Panc1 (cell line): ENCODE results near the gene KLF6. TPM values are rescaled to one million over a fixed set of nuclear protein-coding genes. Genes with fewer than 3 reads are reported as not detected.

Experiments
- ATAC-seq: fragments of 200-7000 bp; cut with Tn5 transposase; 2 replicates; pipeline ENCODE4 v1.9.1; 2020; ENCODE audit warnings: mild to moderate bottlenecking, moderate library complexity
- BruUV-seq: library from RNA; stranded (reverse); fragments of 400-500 nt; replicated peaks from 2 replicates; lab custom pipeline; 2021; lab: Mats Ljungman, UMichigan
- CTCF ChIA-PET: fragments of 300-600 bp; sonication (Branson Sonifier 250); formaldehyde crosslinking; loops from one replicate; lab custom pipeline; 2022; ENCODE audit warnings: antibody characterized with exemption; lab: Charles Lee
- POLR2A ChIA-PET: fragments of 300-600 bp; sonication (Branson Sonifier 250); formaldehyde crosslinking; loops from one replicate; lab custom pipeline; 2022; ENCODE audit warnings: antibody characterized with exemption; lab: Charles Lee
- DNase-seq: peaks from one replicate; pipeline ENCODE4 v3.0.0-alpha.2; 2010; ENCODE audit warnings: low read depth, low spot score
- H3K27ac ChIP-seq: 2 replicates; pipeline ENCODE4 v1.5.1; 2011; ENCODE audit warnings: mild to moderate bottlenecking, low read length, inconsistent platforms
- H3K27me3 ChIP-seq: fragments of 200-500 bp; sonication (Bioruptor generic); 2 replicates; pipeline ENCODE4 v1.6.0; 2014; ENCODE audit warnings: low read length, inconsistent platforms; ENCODE audit not compliant: control insufficient read depth, insufficient read depth
- H3K36me3 ChIP-seq: fragments of 200-500 bp; sonication (Bioruptor generic); 2 replicates; pipeline ENCODE4 v1.5.1; 2014; ENCODE audit warnings: inconsistent platforms, mild to moderate bottlenecking, low read length, moderate library complexity; ENCODE audit not compliant: control insufficient read depth, insufficient read depth
- H3K4me1 ChIP-seq: 2 replicates; pipeline ENCODE4 v1.5.1; 2011; ENCODE audit warnings: inconsistent platforms, mild to moderate bottlenecking, low read length, moderate library complexity; ENCODE audit not compliant: control insufficient read depth, insufficient read depth
- H3K4me3 ChIP-seq, 2 experiments: 2 replicates each; pipeline ENCODE4 v1.5.1; 2011 to 2012; ENCODE audit warnings: low read depth in 2 of 2, low read length in 2 of 2, mild to moderate bottlenecking in 2 of 2, inconsistent platforms in 1 of 2, moderate library complexity in 1 of 2
- H3K9me3 ChIP-seq: fragments of 200-500 bp; sonication (Bioruptor generic); 2 replicates; pipeline ENCODE4 v1.5.1; 2014; ENCODE audit warnings: low read depth, mild to moderate bottlenecking, inconsistent platforms, low read length, moderate library complexity; ENCODE audit not compliant: control insufficient read depth, insufficient read depth
- POLR2AphosphoS5 ChIP-seq: IDR thresholded peaks from 2 replicates; pipeline ENCODE4 v1.6.1; 2012; ENCODE audit warnings: mild to moderate bottlenecking, low read depth, low read length, moderate library complexity
- SIN3A ChIP-seq: IDR thresholded peaks from 2 replicates; pipeline ENCODE4 v1.6.1; 2012; ENCODE audit warnings: low read depth, mild to moderate bottlenecking, low read length, moderate library complexity, borderline replicate concordance; ENCODE audit not compliant: insufficient read depth
- TCF7L2 ChIP-seq: IDR thresholded peaks from 2 replicates; pipeline ENCODE4 v1.6.1; 2011; ENCODE audit warnings: mild to moderate bottlenecking, low read depth, low read length, inconsistent platforms
- in situ Hi-C: cut with HindIII; loops from 2 replicates; pipeline ENCODE4 v1.10.0; 2016; ENCODE audit warnings: low sequenced_read_pairs, low pct_unique_long_range_greater_than_20kb
- intact Hi-C: fragments of 100-400 bp; cut with micrococcal nuclease; formaldehyde crosslinking; loops from one replicate; pipeline ENCODE4 v1.10.0; 2022; ENCODE audit not compliant: unreplicated experiment
- total RNA-seq: library from RNA; stranded (reverse); gene quantifications from one replicate; pipeline ENCODE4 v1.2.1, GENCODE V29; 2021; ENCODE audit not compliant: unreplicated experiment
- TF ChIP-seq, protein P1 (sequence below), 2 experiments: IDR thresholded peaks; 2 replicates each; pipeline ENCODE4 v1.6.1; 2011 to 2012; ENCODE audit warnings: low read depth in 2 of 2, control low read depth in 1 of 2, low read length in 1 of 2, mild to moderate bottlenecking in 1 of 2, moderate library complexity in 1 of 2; ENCODE audit not compliant: insufficient read depth in 1 of 2
- TF ChIP-seq, protein P2 (sequence below): fragments of 450-650 bp; IDR thresholded peaks from 2 replicates; pipeline ENCODE4 v1.5.1; 2017; ENCODE audit warnings: mild to moderate bottlenecking

The KLF6 gene
- total RNA-seq, 1 experiment from 2014 or later = 177 TPM

DNA sequence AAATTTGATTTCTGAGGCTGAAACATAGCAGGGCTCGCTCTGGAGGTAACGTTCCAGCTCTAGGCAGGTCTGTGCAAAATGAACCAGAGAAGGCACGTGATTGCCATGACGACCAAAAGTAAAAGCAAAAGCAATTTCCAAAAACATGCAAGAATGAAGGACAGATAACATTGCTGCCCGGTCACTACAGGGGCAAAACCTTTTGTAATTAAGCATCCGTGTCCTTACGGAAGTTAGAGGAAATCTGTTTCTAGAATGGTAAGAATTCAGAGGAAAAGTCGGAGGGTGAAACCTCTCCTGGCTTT is 2.9 kb downstream of the KLF6 start:
- intact Hi-C loops = loop anchor here (5.0 to 10.0 kb wide), 2 partner anchors 573 to 585 kb away; no protein-coding TSS in a partner anchor
- in situ Hi-C loops = no loop called here
- peak overlapping the region; percentile 100 for H3K27ac ChIP-seq
- H3K27me3 ChIP-seq = no peaks in the 10 kb centered on the region
- TF ChIP-seq, protein P1, sequence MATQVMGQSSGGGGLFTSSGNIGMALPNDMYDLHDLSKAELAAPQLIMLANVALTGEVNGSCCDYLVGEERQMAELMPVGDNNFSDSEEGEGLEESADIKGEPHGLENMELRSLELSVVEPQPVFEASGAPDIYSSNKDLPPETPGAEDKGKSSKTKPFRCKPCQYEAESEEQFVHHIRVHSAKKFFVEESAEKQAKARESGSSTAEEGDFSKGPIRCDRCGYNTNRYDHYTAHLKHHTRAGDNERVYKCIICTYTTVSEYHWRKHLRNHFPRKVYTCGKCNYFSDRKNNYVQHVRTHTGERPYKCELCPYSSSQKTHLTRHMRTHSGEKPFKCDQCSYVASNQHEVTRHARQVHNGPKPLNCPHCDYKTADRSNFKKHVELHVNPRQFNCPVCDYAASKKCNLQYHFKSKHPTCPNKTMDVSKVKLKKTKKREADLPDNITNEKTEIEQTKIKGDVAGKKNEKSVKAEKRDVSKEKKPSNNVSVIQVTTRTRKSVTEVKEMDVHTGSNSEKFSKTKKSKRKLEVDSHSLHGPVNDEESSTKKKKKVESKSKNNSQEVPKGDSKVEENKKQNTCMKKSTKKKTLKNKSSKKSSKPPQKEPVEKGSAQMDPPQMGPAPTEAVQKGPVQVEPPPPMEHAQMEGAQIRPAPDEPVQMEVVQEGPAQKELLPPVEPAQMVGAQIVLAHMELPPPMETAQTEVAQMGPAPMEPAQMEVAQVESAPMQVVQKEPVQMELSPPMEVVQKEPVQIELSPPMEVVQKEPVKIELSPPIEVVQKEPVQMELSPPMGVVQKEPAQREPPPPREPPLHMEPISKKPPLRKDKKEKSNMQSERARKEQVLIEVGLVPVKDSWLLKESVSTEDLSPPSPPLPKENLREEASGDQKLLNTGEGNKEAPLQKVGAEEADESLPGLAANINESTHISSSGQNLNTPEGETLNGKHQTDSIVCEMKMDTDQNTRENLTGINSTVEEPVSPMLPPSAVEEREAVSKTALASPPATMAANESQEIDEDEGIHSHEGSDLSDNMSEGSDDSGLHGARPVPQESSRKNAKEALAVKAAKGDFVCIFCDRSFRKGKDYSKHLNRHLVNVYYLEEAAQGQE (IDR thresholded peaks at IDR 0.05; ENCODE audit: insufficient read depth in 1 of 2, low read depth in 2 of 2, low read length in 1 of 2) = no peak
- TF ChIP-seq SIN3A = no peak
- TF ChIP-seq, protein P2, sequence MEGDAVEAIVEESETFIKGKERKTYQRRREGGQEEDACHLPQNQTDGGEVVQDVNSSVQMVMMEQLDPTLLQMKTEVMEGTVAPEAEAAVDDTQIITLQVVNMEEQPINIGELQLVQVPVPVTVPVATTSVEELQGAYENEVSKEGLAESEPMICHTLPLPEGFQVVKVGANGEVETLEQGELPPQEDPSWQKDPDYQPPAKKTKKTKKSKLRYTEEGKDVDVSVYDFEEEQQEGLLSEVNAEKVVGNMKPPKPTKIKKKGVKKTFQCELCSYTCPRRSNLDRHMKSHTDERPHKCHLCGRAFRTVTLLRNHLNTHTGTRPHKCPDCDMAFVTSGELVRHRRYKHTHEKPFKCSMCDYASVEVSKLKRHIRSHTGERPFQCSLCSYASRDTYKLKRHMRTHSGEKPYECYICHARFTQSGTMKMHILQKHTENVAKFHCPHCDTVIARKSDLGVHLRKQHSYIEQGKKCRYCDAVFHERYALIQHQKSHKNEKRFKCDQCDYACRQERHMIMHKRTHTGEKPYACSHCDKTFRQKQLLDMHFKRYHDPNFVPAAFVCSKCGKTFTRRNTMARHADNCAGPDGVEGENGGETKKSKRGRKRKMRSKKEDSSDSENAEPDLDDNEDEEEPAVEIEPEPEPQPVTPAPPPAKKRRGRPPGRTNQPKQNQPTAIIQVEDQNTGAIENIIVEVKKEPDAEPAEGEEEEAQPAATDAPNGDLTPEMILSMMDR = no peak
- BruUV-seq = no TSS peak
- DNase-seq (no peak), ATAC-seq (no peak)
- H3K4me1 ChIP-seq = peaks cover 22% of the 10 kb centered on the region
- H3K4me3 ChIP-seq = peak overlapping the region; percentile 96 to 98
- peaks cover 33% of the 10 kb centered on the region for H3K36me3 ChIP-seq
- POLR2A ChIA-PET = interaction anchor here (0.6 to 1.2 kb wide), 2 partner anchors 25 to 107 kb away, joined by 4 to 5 read pairs; no protein-coding TSS in a partner anchor
- H3K9me3 ChIP-seq = no peaks in the 10 kb centered on the region
- CTCF ChIA-PET = no interaction called here

DNA sequence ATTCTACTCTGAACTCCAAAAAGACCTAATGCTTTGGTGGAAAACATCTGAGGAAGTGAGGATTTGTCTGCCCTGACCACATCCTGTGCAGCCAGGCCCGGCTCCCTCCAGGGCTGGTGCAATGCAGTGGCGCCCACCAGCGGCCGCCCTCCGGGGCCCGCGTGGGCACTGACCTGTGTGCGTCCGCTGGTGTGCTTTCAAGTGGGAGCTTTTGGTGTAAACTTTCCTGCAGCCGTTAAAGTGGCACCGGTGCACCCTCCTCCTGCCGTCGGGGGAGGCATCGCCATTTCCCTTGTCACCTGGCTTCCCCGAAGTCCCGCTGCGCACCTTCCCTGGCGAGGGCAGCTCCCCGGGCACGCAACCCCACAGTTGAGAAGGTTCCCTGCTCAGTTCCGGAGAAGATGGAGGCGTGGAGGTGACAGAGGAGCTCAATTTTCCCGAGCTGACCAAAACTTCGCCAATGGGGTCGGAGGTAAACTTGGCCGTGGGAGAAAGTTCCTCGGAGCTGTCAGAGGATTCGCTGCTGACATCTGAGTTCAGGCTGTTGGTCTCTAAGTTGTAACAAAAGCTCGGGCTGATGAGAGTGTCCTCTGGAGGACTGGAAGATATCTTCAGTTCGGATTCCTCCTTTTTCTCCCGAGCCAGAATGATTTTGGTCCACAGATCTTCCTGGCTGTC is 3.4 kb downstream of the KLF6 start:
- Histone ChIP-seq H3K27ac (peak overlapping the region; percentile 100), H3K9me3 (no peaks in the 10 kb centered on the region), H3K4me3 (peak overlapping the region; percentile 96 to 98), H3K27me3 (no peaks in the 10 kb centered on the region), H3K4me1 (peaks cover 24% of the 10 kb centered on the region), H3K36me3 (peaks cover 37% of the 10 kb centered on the region)
- DNase-seq (no peak), ATAC-seq (no peak)
- ChIA-PET POLR2A (interaction anchor here (0.6 to 1.2 kb wide), 2 partner anchors 26 to 108 kb away, joined by 4 to 5 read pairs; no protein-coding TSS in a partner anchor), CTCF (no interaction called here)
- BruUV-seq = no TSS peak
- TF ChIP-seq POLR2AphosphoS5 (peak; percentile 29; the same call in 1 of the 2 replicates), SIN3A (no peak), TCF7L2 (no peak)
- TF ChIP-seq, protein P2 = peak; percentile 73
- TF ChIP-seq, protein P1 (IDR thresholded peaks at IDR 0.05; ENCODE audit: insufficient read depth in 1 of 2, low read depth in 2 of 2, low read length in 1 of 2) = no peak
- intact Hi-C loops = loop anchor here (5.0 to 10.0 kb wide), 2 partner anchors 573 to 584 kb away; no protein-coding TSS in a partner anchor
- in situ Hi-C loops = no loop called here
